ENCODE data around the gene RSRP1.

The RSRP1 gene

GRCh38 chr1:25256578-25256965, 9.3 kb upstream of the RSRP1 start:
- Histone ChIP-seq H3K4me3 (no peak overlapping the region), H3K9me3 (no peaks in the 10 kb centered on the region), H3K36me3 (no peaks in the 10 kb centered on the region), H3K27me3 (no peaks in the 10 kb centered on the region), H3K4me1 (peaks cover 0 to 35% (median 7%) of the 10 kb centered on the region in 4 donors), H3K27ac (peak overlapping the region in 1 of 2 donors; percentile 55)
- no peak for TF ChIP-seq CTCF (IDR thresholded peaks at IDR 0.05)
- no peak for DNase-seq
- intact Hi-C loops (cut with DNase I; ENCODE audit: low total_unique reads), result no loop called here

- no peaks in the 10 kb centered on the region for H3K9me3 ChIP-seq
- peaks cover 0 to 31% (median 7%) of the 10 kb centered on the region in 4 donors for H3K4me1 ChIP-seq
- no peak for TF ChIP-seq CTCF (IDR thresholded peaks at IDR 0.05)
- no peaks in the 10 kb centered on the region for H3K27me3 ChIP-seq
- no peak for DNase-seq
- intact Hi-C loops (cut with DNase I; ENCODE audit: low total_unique reads), result no loop called here
- no peak overlapping the region for H3K27ac ChIP-seq
- no peak overlapping the region for H3K4me3 ChIP-seq
- no peaks in the 10 kb centered on the region for H3K36me3 ChIP-seq
Observed at GRCh38 chr1:25255706-25256577, 8.7 kb upstream of the RSRP1 start.

GRCh38 chr1:25253911-25254310, 6.7 kb upstream of the RSRP1 start:
- no peak for TF ChIP-seq CTCF (IDR thresholded peaks at IDR 0.05)
- no peaks in the 10 kb centered on the region for H3K36me3 ChIP-seq
- no peaks in the 10 kb centered on the region for H3K9me3 ChIP-seq
- no peaks in the 10 kb centered on the region for H3K27me3 ChIP-seq
- intact Hi-C loops (cut with DNase I; ENCODE audit: low total_unique reads), result loop anchor here (5.0 kb wide), 1 partner anchor 88 kb away; no protein-coding TSS in a partner anchor
- DNase-seq, result no peak
- H3K27ac ChIP-seq, result no peak overlapping the region
- H3K4me1 ChIP-seq, result peaks cover 0 to 25% (median 7%) of the 10 kb centered on the region in 4 donors
- H3K4me3 ChIP-seq, result no peak overlapping the region

- Histone ChIP-seq H3K4me1 (peaks cover 0 to 34% (median 25%) of the 10 kb centered on the region in 4 donors), H3K4me3 (peak overlapping the region; percentile 77 to 78), H3K27me3 (no peaks in the 10 kb centered on the region), H3K36me3 (peaks cover 21 to 30% (median 21%) of the 10 kb centered on the region in 3 donors), H3K9me3 (no peaks in the 10 kb centered on the region), H3K27ac (peak overlapping the region; percentile 97 to 99)
- intact Hi-C loops (cut with DNase I; ENCODE audit: low total_unique reads), result no loop called here
- no peak for DNase-seq
- no peak for TF ChIP-seq CTCF (IDR thresholded peaks at IDR 0.05)
Observed at GRCh38 chr1:25247829-25248754, 838 bp upstream of the RSRP1 start.

GRCh38 chr1:25246600-25247023, 642 bp downstream of the RSRP1 start:
- peaks cover 0 to 37% (median 25%) of the 10 kb centered on the region in 4 donors for H3K4me1 ChIP-seq
- DNase-seq, result peak in 1 of 2 donors; percentile 74
- H3K27ac ChIP-seq, result peak overlapping the region; percentile 97 to 99
- H3K9me3 ChIP-seq, result no peaks in the 10 kb centered on the region
- peaks cover 36 to 45% (median 36%) of the 10 kb centered on the region in 3 donors for H3K36me3 ChIP-seq
- intact Hi-C loops (cut with DNase I; ENCODE audit: low total_unique reads), result no loop called here
- peak overlapping the region; percentile 77 to 78 for H3K4me3 ChIP-seq
- no peaks in the 10 kb centered on the region for H3K27me3 ChIP-seq
- TF ChIP-seq CTCF (IDR thresholded peaks at IDR 0.05), result no peak

All from tibial artery (tissue), 4 donors.